ENCODE results near the gene EPHB1. TPM values are rescaled to one million over a fixed set of nuclear protein-coding genes. Genes with fewer than 3 reads are reported as not detected.
"Not testable (repeated sequence)": the region's sequence is repeated elsewhere in the genome, so short reads cannot be mapped to it uniquely, and the experiment has no call there.

The EPHB1 gene
- total RNA-seq, 1 experiment from 2014 or later = 2.8 TPM

GRCh38 chr3:135038186-135038585, 243.1 kb downstream of the EPHB1 start:
- no peak for DNase-seq
- no peak for TF ChIP-seq CTCF (conservative IDR thresholded peaks at IDR 0.05)

GRCh38 chr3:135039536-135039935, 244.5 kb downstream of the EPHB1 start:
- not testable (repeated sequence) for H3K36me3 Mint-ChIP-seq (ENCODE audit: insufficient read depth in 1 of 3, low read depth in 3 of 3)

More at GRCh38 chr3:135038186-135038585, 243.1 kb downstream of the EPHB1 start:
- H3K23me2 ChIP-seq (ENCODE audit: insufficient read length, low read depth, low read length, poor library complexity, severe bottlenecking) = no peaks in the 10 kb centered on the region
- no peak overlapping the region for H4K8ac ChIP-seq (replicated peaks; ENCODE audit: insufficient read length, low read depth, low read length)
- no peak overlapping the region for H2BK120ac ChIP-seq (ENCODE audit: low read depth, low read length, poor library complexity, severe bottlenecking)
- no peak overlapping the region for H2BK15ac ChIP-seq (ENCODE audit: low read depth, low read length)
- H2BK5ac ChIP-seq (ENCODE audit: insufficient read length, low read length) = no peak overlapping the region
- H3K4me2 ChIP-seq (ENCODE audit: insufficient read depth, insufficient read length, low read length) = no peak overlapping the region
- Mint-ChIP-seq H3K36me3 (ENCODE audit: insufficient read depth in 1 of 3, low read depth in 3 of 3) (peaks cover 0 to 3% (median 0%) of the 10 kb centered on the region in 3 experiments; a peak in 2 of 7 replicates), H3K27me3 (ENCODE audit: low read depth) (no peaks in the 10 kb centered on the region; the same call in none of the 2 replicates), H3K9me3 (no peaks in the 10 kb centered on the region; a peak in 1 of 5 replicates), H3K4me1 (peaks cover 15 to 21% of the 10 kb centered on the region in 2 experiments), H3K4me3 (no peak overlapping the region), H3K27ac (no peak overlapping the region)
- H3T11ph ChIP-seq (ENCODE audit: low read length) = no peak overlapping the region
- no peak overlapping the region for H4K91ac ChIP-seq (ENCODE audit: insufficient read length, low read depth, low read length)
- no peak overlapping the region for H2AFZ ChIP-seq (ENCODE audit: low read length)
- H3K4ac ChIP-seq (ENCODE audit: low read depth, low read length) = no peak overlapping the region
- no peaks in the 10 kb centered on the region for H3K79me1 ChIP-seq (ENCODE audit: insufficient read depth, low read depth, low read length, poor library complexity, severe bottlenecking)
- no peaks in the 10 kb centered on the region for H3K4me1 ChIP-seq (ENCODE audit: insufficient read depth, low read length)
- no peaks in the 10 kb centered on the region for H3K9me3 ChIP-seq (ENCODE audit: control insufficient read depth, low read depth, low read length)
- WGBS (ENCODE audit: extremely low coverage, insufficient read length, low lambda C conversion rate) = no CpG with 5 or more reads among the region's 5 CpGs
- H2BK20ac ChIP-seq (ENCODE audit: low read depth, low read length, poor library complexity, severe bottlenecking) = no peak overlapping the region
- H3K23ac ChIP-seq (ENCODE audit: insufficient read length, low read depth, low read length) = no peak overlapping the region
- no peaks in the 10 kb centered on the region for H3K27me3 ChIP-seq (ENCODE audit: insufficient read depth, low read length)
- H3K79me2 ChIP-seq (ENCODE audit: insufficient read depth, low read length) = no peaks in the 10 kb centered on the region
- no peak overlapping the region for H3K18ac ChIP-seq (ENCODE audit: insufficient read length, low read depth, low read length)
- no peak overlapping the region for H3K14ac ChIP-seq (ENCODE audit: insufficient read depth, low read length)
- H4K5ac ChIP-seq (ENCODE audit: insufficient read length, low read depth, low read length) = no peak overlapping the region
- H3K9ac ChIP-seq (ENCODE audit: extremely low read depth, insufficient read length, low read length) = no peak overlapping the region
- no peaks in the 10 kb centered on the region for H4K20me1 ChIP-seq (ENCODE audit: control insufficient read depth, insufficient read depth, insufficient read length)
- no peak overlapping the region for H2BK12ac ChIP-seq (ENCODE audit: insufficient read length, low read depth, low read length)
- H3K27ac ChIP-seq (ENCODE audit: insufficient read length, low read depth, low read length) = no peak overlapping the region
- no peak overlapping the region for H3K56ac ChIP-seq (ENCODE audit: insufficient read length, low read depth, low read length)
- no peak overlapping the region for H2AK5ac ChIP-seq (ENCODE audit: insufficient read length, low read length)

More at GRCh38 chr3:135039536-135039935, 244.5 kb downstream of the EPHB1 start:
- not testable (repeated sequence) for H3K56ac ChIP-seq (ENCODE audit: insufficient read length, low read depth, low read length); H3K9me3 ChIP-seq (ENCODE audit: control insufficient read depth, low read depth, low read length); H3K23ac ChIP-seq (ENCODE audit: insufficient read length, low read depth, low read length); H2BK15ac ChIP-seq (ENCODE audit: low read depth, low read length); H3K79me2 ChIP-seq (ENCODE audit: insufficient read depth, low read length); H3K27ac ChIP-seq (ENCODE audit: insufficient read length, low read depth, low read length); H3K27me3 Mint-ChIP-seq (ENCODE audit: low read depth); H3K18ac ChIP-seq (ENCODE audit: insufficient read length, low read depth, low read length); H3K27me3 ChIP-seq (ENCODE audit: insufficient read depth, low read length); H2AFZ ChIP-seq (ENCODE audit: low read length); H4K8ac ChIP-seq (replicated peaks; ENCODE audit: insufficient read length, low read depth, low read length); H3K9ac ChIP-seq (ENCODE audit: extremely low read depth, insufficient read length, low read length); H3T11ph ChIP-seq (ENCODE audit: low read length); H4K91ac ChIP-seq (ENCODE audit: insufficient read length, low read depth, low read length); H3K4me3 Mint-ChIP-seq; H2BK12ac ChIP-seq (ENCODE audit: insufficient read length, low read depth, low read length); H3K4me1 ChIP-seq (ENCODE audit: insufficient read depth, low read length); H3K14ac ChIP-seq (ENCODE audit: insufficient read depth, low read length); H3K4me2 ChIP-seq (ENCODE audit: insufficient read depth, insufficient read length, low read length); H3K9me3 Mint-ChIP-seq; DNase-seq; H2BK5ac ChIP-seq (ENCODE audit: insufficient read length, low read length); H2AK5ac ChIP-seq (ENCODE audit: insufficient read length, low read length); H3K79me1 ChIP-seq (ENCODE audit: insufficient read depth, low read depth, low read length, poor library complexity, severe bottlenecking); H2BK20ac ChIP-seq (ENCODE audit: low read depth, low read length, poor library complexity, severe bottlenecking); H3K23me2 ChIP-seq (ENCODE audit: insufficient read length, low read depth, low read length, poor library complexity, severe bottlenecking); H4K20me1 ChIP-seq (ENCODE audit: control insufficient read depth, insufficient read depth, insufficient read length); H4K5ac ChIP-seq (ENCODE audit: insufficient read length, low read depth, low read length); H2BK120ac ChIP-seq (ENCODE audit: low read depth, low read length, poor library complexity, severe bottlenecking); H3K4ac ChIP-seq (ENCODE audit: low read depth, low read length)
- Mint-ChIP-seq H3K27ac (peak overlapping the region in 1 of 3 experiments; percentile 44; a peak in 1 of 7 replicates), H3K4me1 (peaks cover 15 to 21% of the 10 kb centered on the region in 2 experiments)
- no CpG with 5 or more reads among the region's 22 CpGs for WGBS (ENCODE audit: extremely low coverage, insufficient read length, low lambda C conversion rate)

All from H9 (cell line).